ENCODE measurements around the gene PROM1. TPM values are rescaled to one million over a fixed set of nuclear protein-coding genes. Genes with fewer than 3 reads are reported as not detected.

PROM1 gene
- total and polyA plus RNA-seq, 9 of the 15 experiments (the other 6 are each of a cell fraction or from before 2014, with no cell fraction given): 0.05 TPM; not detected in 8

DNA sequence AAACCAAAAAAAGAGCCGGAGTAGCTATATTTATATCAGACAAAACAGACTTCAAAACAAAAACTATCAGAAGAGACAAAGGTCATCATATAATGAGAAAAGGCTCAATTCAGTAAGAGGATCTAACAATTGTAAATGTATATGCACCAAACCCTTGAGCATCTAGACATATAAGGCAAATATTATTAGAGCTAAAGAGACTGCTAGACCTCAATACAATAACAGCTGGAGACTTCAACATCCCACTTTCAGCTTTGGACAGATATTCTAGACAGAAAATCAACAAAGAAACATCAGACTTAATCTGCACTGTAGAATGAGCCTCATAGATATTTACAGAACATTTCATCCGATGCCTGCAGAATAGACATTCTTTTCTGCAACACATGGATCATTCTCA is 4.8 kb upstream of the PROM1 start:
- CTCF ChIA-PET (ENCODE audit: low intra/inter-chr PET ratio): no interaction called here
- intact Hi-C loops (cut with micrococcal nuclease) (no loop called here), in situ Hi-C loops (cut with MboI) (no loop called here)
- H3K4me3 ChIP-seq: no peak overlapping the region
- H3K36me3 ChIP-seq (ENCODE audit: control insufficient read depth, insufficient read depth, low read length): no peaks in the 10 kb centered on the region
- H3K27me3 ChIP-seq (ENCODE audit: control insufficient read depth in 2 of 2, insufficient read depth in 2 of 2, low read length in 2 of 2): peaks cover 12 to 14% of the 10 kb centered on the region in 2 experiments
- peaks cover 0 to under 1% of the 10 kb centered on the region in 2 experiments; a peak in 1 of 5 replicates for H3K4me1 ChIP-seq (replicated peaks in 1 of 2; ENCODE audit: control insufficient read depth in 2 of 2, insufficient read depth in 2 of 2, low read length in 2 of 2)
- no TSS peak for BruUV-seq (replicated peaks)
- no peaks in the 10 kb centered on the region for H4K20me1 ChIP-seq (replicated peaks; ENCODE audit: control insufficient read depth, insufficient read depth, low read length)
- H3K79me2 ChIP-seq (ENCODE audit: control insufficient read depth, insufficient read depth, low read length): no peaks in the 10 kb centered on the region
- WGBS (ENCODE audit: insufficient coverage, low coverage, missing lambda C conversion rate): 0% methylated on average over 2 of the region's 2 CpGs
- no peak for ATAC-seq
- H3K27ac ChIP-seq (ENCODE audit: extremely low read depth, low read depth, low read length): no peak overlapping the region
- FAIRE-seq: no peak
- H2AFZ ChIP-seq (ENCODE audit: low read depth, low read length): no peak overlapping the region
- H3K9me3 ChIP-seq (replicated peaks; ENCODE audit: control insufficient read depth, insufficient read depth, low read depth, low read length): no peaks in the 10 kb centered on the region
- H3K9ac ChIP-seq (ENCODE audit: insufficient read depth in 1 of 2, low read depth in 2 of 2, low read length in 2 of 2): no peak overlapping the region
- no peaks in the 10 kb centered on the region for H3K9me1 ChIP-seq (ENCODE audit: control insufficient read depth, insufficient read depth, low read length)
- POLR2A ChIA-PET: no interaction called here
- H3K4me2 ChIP-seq (ENCODE audit: insufficient read depth, low read length): no peak overlapping the region
- DNase-seq (ENCODE audit: extremely low read depth in 1 of 4, low spot score in 3 of 4): no peak
- TF ChIP-seq TRIM24 (IDR thresholded peaks at IDR 0.05) (no peak), NR2C2 (CRISPR knock-in tag; IDR thresholded peaks at IDR 0.05) (no peak), NR2C2 (tag; IDR thresholded peaks at IDR 0.05) (no peak), SRF (CRISPR knock-in tag; IDR thresholded peaks at IDR 0.05) (no peak), ZC3H11A (IDR thresholded peaks at IDR 0.05; ENCODE audit: low read depth, low read length) (no peak), ZNF134 (CRISPR knock-in tag; conservative IDR thresholded peaks at IDR 0.05) (no peak), SMAD1 (IDR thresholded peaks at IDR 0.05; ENCODE audit: low read depth, low read length, partially characterized antibody) (no peak), JUNB (CRISPR knock-in tag; conservative IDR thresholded peaks at IDR 0.05) (no peak), KLF13 (tag; IDR thresholded peaks at IDR 0.05; ENCODE audit: borderline replicate concordance, low read depth) (no peak), NFRKB (IDR thresholded peaks at IDR 0.05; ENCODE audit: low read depth) (no peak), ARID1B (IDR thresholded peaks at IDR 0.05) (no peak), PHTF2 (CRISPR knock-in tag; IDR thresholded peaks at IDR 0.05) (no peak), ZNF551 (CRISPR knock-in tag; IDR thresholded peaks at IDR 0.05) (no peak), FOXA3 (CRISPR knock-in tag; conservative IDR thresholded peaks at IDR 0.05 in 1 of 2, IDR thresholded peaks at IDR 0.05 in 1 of 2) (no peak), CBFB (CRISPR knock-in tag; IDR thresholded peaks at IDR 0.05) (no peak)
- TF ChIP-seq, protein P1, sequence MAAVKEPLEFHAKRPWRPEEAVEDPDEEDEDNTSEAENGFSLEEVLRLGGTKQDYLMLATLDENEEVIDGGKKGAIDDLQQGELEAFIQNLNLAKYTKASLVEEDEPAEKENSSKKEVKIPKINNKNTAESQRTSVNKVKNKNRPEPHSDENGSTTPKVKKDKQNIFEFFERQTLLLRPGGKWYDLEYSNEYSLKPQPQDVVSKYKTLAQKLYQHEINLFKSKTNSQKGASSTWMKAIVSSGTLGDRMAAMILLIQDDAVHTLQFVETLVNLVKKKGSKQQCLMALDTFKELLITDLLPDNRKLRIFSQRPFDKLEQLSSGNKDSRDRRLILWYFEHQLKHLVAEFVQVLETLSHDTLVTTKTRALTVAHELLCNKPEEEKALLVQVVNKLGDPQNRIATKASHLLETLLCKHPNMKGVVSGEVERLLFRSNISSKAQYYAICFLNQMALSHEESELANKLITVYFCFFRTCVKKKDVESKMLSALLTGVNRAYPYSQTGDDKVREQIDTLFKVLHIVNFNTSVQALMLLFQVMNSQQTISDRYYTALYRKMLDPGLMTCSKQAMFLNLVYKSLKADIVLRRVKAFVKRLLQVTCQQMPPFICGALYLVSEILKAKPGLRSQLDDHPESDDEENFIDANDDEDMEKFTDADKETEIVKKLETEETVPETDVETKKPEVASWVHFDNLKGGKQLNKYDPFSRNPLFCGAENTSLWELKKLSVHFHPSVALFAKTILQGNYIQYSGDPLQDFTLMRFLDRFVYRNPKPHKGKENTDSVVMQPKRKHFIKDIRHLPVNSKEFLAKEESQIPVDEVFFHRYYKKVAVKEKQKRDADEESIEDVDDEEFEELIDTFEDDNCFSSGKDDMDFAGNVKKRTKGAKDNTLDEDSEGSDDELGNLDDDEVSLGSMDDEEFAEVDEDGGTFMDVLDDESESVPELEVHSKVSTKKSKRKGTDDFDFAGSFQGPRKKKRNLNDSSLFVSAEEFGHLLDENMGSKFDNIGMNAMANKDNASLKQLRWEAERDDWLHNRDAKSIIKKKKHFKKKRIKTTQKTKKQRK (IDR thresholded peaks at IDR 0.05; ENCODE audit: borderline replicate concordance, low read depth, low read length): no peak
- TF ChIP-seq, protein P2, sequence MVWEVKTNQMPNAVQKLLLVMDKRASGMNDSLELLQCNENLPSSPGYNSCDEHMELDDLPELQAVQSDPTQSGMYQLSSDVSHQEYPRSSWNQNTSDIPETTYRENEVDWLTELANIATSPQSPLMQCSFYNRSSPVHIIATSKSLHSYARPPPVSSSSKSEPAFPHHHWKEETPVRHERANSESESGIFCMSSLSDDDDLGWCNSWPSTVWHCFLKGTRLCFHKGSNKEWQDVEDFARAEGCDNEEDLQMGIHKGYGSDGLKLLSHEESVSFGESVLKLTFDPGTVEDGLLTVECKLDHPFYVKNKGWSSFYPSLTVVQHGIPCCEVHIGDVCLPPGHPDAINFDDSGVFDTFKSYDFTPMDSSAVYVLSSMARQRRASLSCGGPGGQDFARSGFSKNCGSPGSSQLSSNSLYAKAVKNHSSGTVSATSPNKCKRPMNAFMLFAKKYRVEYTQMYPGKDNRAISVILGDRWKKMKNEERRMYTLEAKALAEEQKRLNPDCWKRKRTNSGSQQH (CRISPR knock-in tag; IDR thresholded peaks at IDR 0.05): no peak
- TF ChIP-seq, protein P3, sequence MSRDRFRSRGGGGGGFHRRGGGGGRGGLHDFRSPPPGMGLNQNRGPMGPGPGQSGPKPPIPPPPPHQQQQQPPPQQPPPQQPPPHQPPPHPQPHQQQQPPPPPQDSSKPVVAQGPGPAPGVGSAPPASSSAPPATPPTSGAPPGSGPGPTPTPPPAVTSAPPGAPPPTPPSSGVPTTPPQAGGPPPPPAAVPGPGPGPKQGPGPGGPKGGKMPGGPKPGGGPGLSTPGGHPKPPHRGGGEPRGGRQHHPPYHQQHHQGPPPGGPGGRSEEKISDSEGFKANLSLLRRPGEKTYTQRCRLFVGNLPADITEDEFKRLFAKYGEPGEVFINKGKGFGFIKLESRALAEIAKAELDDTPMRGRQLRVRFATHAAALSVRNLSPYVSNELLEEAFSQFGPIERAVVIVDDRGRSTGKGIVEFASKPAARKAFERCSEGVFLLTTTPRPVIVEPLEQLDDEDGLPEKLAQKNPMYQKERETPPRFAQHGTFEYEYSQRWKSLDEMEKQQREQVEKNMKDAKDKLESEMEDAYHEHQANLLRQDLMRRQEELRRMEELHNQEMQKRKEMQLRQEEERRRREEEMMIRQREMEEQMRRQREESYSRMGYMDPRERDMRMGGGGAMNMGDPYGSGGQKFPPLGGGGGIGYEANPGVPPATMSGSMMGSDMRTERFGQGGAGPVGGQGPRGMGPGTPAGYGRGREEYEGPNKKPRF (IDR thresholded peaks at IDR 0.05; ENCODE audit: low read depth, low read length): no peak

Measured in K562 (cell line).